GM21515 (cell line): Measurements from ENCODE around the gene CBR1.
"Not testable (repeated sequence)": the region's sequence is repeated elsewhere in the genome, so short reads cannot be mapped to it uniquely, and the experiment has no call there.

Experiments used
- ATAC-seq: cut with Tn5 transposase; IDR thresholded peaks from one replicate; pipeline ENCODE4 v1.9.1; 2021; ENCODE audit not compliant: unreplicated experiment

Gene CBR1

GRCh38 chr21:36048357-36048756, 21.5 kb upstream of the CBR1 start:
- ATAC-seq = no peak

GRCh38 chr21:36052860-36053714, 16.7 kb upstream of the CBR1 start:
- ATAC-seq = no peak

GRCh38 chr21:36053715-36054062, 16.1 kb upstream of the CBR1 start:
- ATAC-seq = no peak

GRCh38 chr21:36055551-36055950, 14.3 kb upstream of the CBR1 start:
- no peak for ATAC-seq

- ATAC-seq = peak; percentile 34
Observed at GRCh38 chr21:36059823-36060158, 10.0 kb upstream of the CBR1 start.

- ATAC-seq = peak; percentile 84
Observed at GRCh38 chr21:36060159-36060921, 9.5 kb upstream of the CBR1 start, which contains the start of gene SETD4. Gene SETD4, minus strand, starts transcription at chr21:36060526. Its CDS starts 1,638 bp downstream, at chr21:36058888.

GRCh38 chr21:36061445-36061844, 8.4 kb upstream of the CBR1 start:
- no peak for ATAC-seq

GRCh38 chr21:36063375-36064084, 6.3 kb upstream of the CBR1 start:
- ATAC-seq = no peak

GRCh38 chr21:36064085-36064460, 5.8 kb upstream of the CBR1 start:
- ATAC-seq = no peak

- ATAC-seq = no peak
Observed at GRCh38 chr21:36065497-36066036, 4.3 kb upstream of the CBR1 start.

- ATAC-seq = no peak
Observed at GRCh38 chr21:36068748-36069398, 951 bp upstream of the CBR1 start.

GRCh38 chr21:36070999-36071398, 1.2 kb downstream of the CBR1 start:
- no peak for ATAC-seq

- no peak for ATAC-seq
Observed at GRCh38 chr21:36072453-36073162, 2.8 kb downstream of the CBR1 start.

GRCh38 chr21:36073181-36073580, 3.4 kb downstream of the CBR1 start:
- no peak for ATAC-seq

GRCh38 chr21:36073911-36074310, 4.1 kb downstream of the CBR1 start:
- not testable (repeated sequence) for ATAC-seq

GRCh38 chr21:36075171-36075570, 5.3 kb downstream of the CBR1 start:
- no peak for ATAC-seq

GRCh38 chr21:36075953-36076352, 6.1 kb downstream of the CBR1 start:
- ATAC-seq = no peak

GRCh38 chr21:36076878-36077655, 7.2 kb downstream of the CBR1 start:
- no peak for ATAC-seq

- no peak for ATAC-seq
Observed at GRCh38 chr21:36077758-36078157, 7.9 kb downstream of the CBR1 start.
